Tibial nerve (tissue), 4 donors: ENCODE data around the gene RAB8A. TPM values are rescaled to one million over a fixed set of nuclear protein-coding genes. Genes with fewer than 3 reads are reported as not detected.

Experiments
- DNase-seq, 2 donors: peaks; one replicate each; pipeline ENCODE4 v3.0.0-alpha.2; 2019; ENCODE audit warnings: low spot score in 2 of 2
- H3K27ac ChIP-seq, 4 donors: fragments of 200-600 bp; sonication (generic) in 3 of 4; one replicate each; pipeline ENCODE4 v1.5.1; 2017 to 2019; ENCODE audit warnings: mild to moderate bottlenecking in 1 of 4
- H3K27me3 ChIP-seq, 2 donors: fragments of 200-600 bp; sonication (generic) in 1 of 2; one replicate each; pipeline versions ENCODE4 v1.5.1 to v1.6.0; 2017 to 2019
- H3K36me3 ChIP-seq, 3 donors: fragments of 200-600 bp; sonication (generic); one replicate each; pipeline ENCODE4 v1.5.1; 2018 to 2019
- H3K4me1 ChIP-seq, 4 donors: fragments of 200-600 bp; sonication (generic) in 3 of 4; one replicate each; pipeline ENCODE4 v1.5.1; 2017 to 2019
- H3K4me3 ChIP-seq, 4 donors: fragments of 200-600 bp; sonication (generic) in 3 of 4; one replicate each; pipeline ENCODE4 v1.5.1; 2017 to 2019; ENCODE audit warnings: mild to moderate bottlenecking in 1 of 4, moderate library complexity in 1 of 4
- H3K9me3 ChIP-seq, 4 donors: fragments of 200-600 bp; sonication (generic) in 3 of 4; one replicate each; pipeline ENCODE4 v1.5.1; 2017 to 2019
- CTCF ChIP-seq, 5 experiments: fragments of 200-600 bp in 3 of 5; fragments of 450-650 bp in 2 of 5; sonication (generic) in 3 of 5; IDR thresholded peaks; one replicate each; pipeline ENCODE4 v1.5.1; 2016 to 2019; ENCODE audit warnings: antibody characterized with exemption in 5 of 5, mild to moderate bottlenecking in 3 of 5, moderate library complexity in 2 of 5
- EP300 ChIP-seq, 2 donors: sonication (generic); formaldehyde crosslinking; IDR thresholded peaks; one replicate each; pipeline ENCODE4 v1.6.1; 2017; ENCODE audit warnings: antibody characterized with exemption in 2 of 2, mild to moderate bottlenecking in 1 of 2
- POLR2A ChIP-seq, 2 donors: fragments of 450-650 bp; IDR thresholded peaks; one replicate each; pipeline ENCODE4 v1.6.1; 2017; ENCODE audit warnings: antibody characterized with exemption in 2 of 2, mild to moderate bottlenecking in 2 of 2, moderate library complexity in 2 of 2
- WGBS, 2 donors: methylation state at CpG; one replicate each; pipeline ENCODE4 v1.1.5; 2018; 5-methylcytosine and 5-hydroxymethylcytosine counted together
- total RNA-seq, 4 donors: library from RNA; depleted of rRNA; stranded (reverse); fragments of >200 nt; gene quantifications; one replicate each; pipeline ENCODE4 v1.1.0, GENCODE V29; 2016

Gene RAB8A
- total RNA-seq, 4 donors from 2014 or later, result 27.3 to 42.9 (median 36.3) TPM

- Histone ChIP-seq H3K27ac (no peak overlapping the region), H3K36me3 (peaks cover 3 to 32% (median 18%) of the 10 kb centered on the region in 3 donors), H3K9me3 (no peaks in the 10 kb centered on the region), H3K4me1 (no peaks in the 10 kb centered on the region), H3K4me3 (no peak overlapping the region), H3K27me3 (no peaks in the 10 kb centered on the region)
- no peak for DNase-seq
- 60% methylated on average over 16 of the region's 16 CpGs for WGBS, 2 donors
- no peak for TF ChIP-seq EP300 (IDR thresholded peaks at IDR 0.05)
- TF ChIP-seq CTCF (IDR thresholded peaks at IDR 0.05), result no peak
- TF ChIP-seq POLR2A (IDR thresholded peaks at IDR 0.05), result no peak
These were observed 24.7 kb downstream of the RAB8A start for GRCh38 chr19:16136185-16136999.

- 64 to 69% methylated on average over 13 of the region's 13 CpGs for WGBS, 2 donors
- H3K4me1 ChIP-seq, result no peaks in the 10 kb centered on the region
- no peak overlapping the region for H3K4me3 ChIP-seq
- no peaks in the 10 kb centered on the region for H3K27me3 ChIP-seq
- no peaks in the 10 kb centered on the region for H3K36me3 ChIP-seq
- TF ChIP-seq CTCF (IDR thresholded peaks at IDR 0.05) (no peak), POLR2A (IDR thresholded peaks at IDR 0.05) (no peak), EP300 (IDR thresholded peaks at IDR 0.05) (no peak)
- H3K27ac ChIP-seq, result no peak overlapping the region
- no peak for DNase-seq
- no peaks in the 10 kb centered on the region for H3K9me3 ChIP-seq
These were observed 28.1 kb downstream of the RAB8A start for GRCh38 chr19:16139752-16140151.

GRCh38 chr19:16141043-16141442 lies 29.4 kb downstream of the RAB8A start:
- Histone ChIP-seq H3K9me3 (no peaks in the 10 kb centered on the region), H3K27me3 (no peaks in the 10 kb centered on the region), H3K36me3 (no peaks in the 10 kb centered on the region), H3K27ac (no peak overlapping the region), H3K4me3 (no peak overlapping the region), H3K4me1 (no peaks in the 10 kb centered on the region)
- TF ChIP-seq CTCF (IDR thresholded peaks at IDR 0.05) (no peak), POLR2A (IDR thresholded peaks at IDR 0.05) (no peak), EP300 (IDR thresholded peaks at IDR 0.05) (no peak)
- no peak for DNase-seq
- WGBS, 2 donors, result 40 to 54% methylated on average over 4 of the region's 4 CpGs

- Histone ChIP-seq H3K36me3 (no peaks in the 10 kb centered on the region), H3K27ac (no peak overlapping the region), H3K4me1 (no peaks in the 10 kb centered on the region), H3K27me3 (no peaks in the 10 kb centered on the region), H3K9me3 (no peaks in the 10 kb centered on the region), H3K4me3 (no peak overlapping the region)
- WGBS, 2 donors, result 82 to 83% methylated on average over 9 of the region's 9 CpGs
- no peak for DNase-seq
- TF ChIP-seq EP300 (IDR thresholded peaks at IDR 0.05), result no peak
- no peak for TF ChIP-seq CTCF (IDR thresholded peaks at IDR 0.05)
- TF ChIP-seq POLR2A (IDR thresholded peaks at IDR 0.05), result no peak
These were observed 30.4 kb downstream of the RAB8A start for GRCh38 chr19:16142032-16142580.
